Astrocyte (in vitro differentiated cells and primary cell): ENCODE results near the gene LZTS2. TPM values are rescaled to one million over a fixed set of nuclear protein-coding genes. Genes with fewer than 3 reads are reported as not detected.

Experiments
- DNase-seq: peaks from one replicate; pipeline ENCODE4 v3.0.0-alpha.2; 2010; ENCODE audit warnings: low read depth
- FAIRE-seq: peaks from 2 replicates; lab custom pipeline; 2011; peaks lifted over from hg19 to GRCh38; lab: Jason Lieb, UNC
- H2AFZ ChIP-seq: 2 replicates; pipeline ENCODE4 v1.6.0; 2012; ENCODE audit warnings: low read depth, low read length, inconsistent platforms
- H3K27ac ChIP-seq: 2 replicates; pipeline ENCODE4 v1.5.1; 2011; ENCODE audit warnings: low read depth, low read length, inconsistent platforms
- H3K27me3 ChIP-seq: 2 replicates; pipeline ENCODE4 v1.6.0; 2011; ENCODE audit warnings: low read length, inconsistent platforms; ENCODE audit not compliant: insufficient read depth
- H3K36me3 ChIP-seq: 2 replicates; pipeline ENCODE4 v1.5.1; 2011; ENCODE audit warnings: low read length, inconsistent platforms; ENCODE audit not compliant: insufficient read depth
- H3K4me1 ChIP-seq: 2 replicates; pipeline ENCODE4 v1.5.1; 2011; ENCODE audit warnings: low read length, inconsistent platforms; ENCODE audit not compliant: insufficient read depth
- H3K4me2 ChIP-seq: 2 replicates; pipeline ENCODE4 v1.6.0; 2012; ENCODE audit warnings: low read length, inconsistent platforms
- H3K4me3 ChIP-seq: 2 replicates; pipeline ENCODE4 v1.5.1; 2011; ENCODE audit warnings: low read depth, mild to moderate bottlenecking, low read length, inconsistent platforms; ENCODE audit not compliant: insufficient read depth
- H3K79me2 ChIP-seq: 2 replicates; pipeline ENCODE4 v1.6.0; 2012; ENCODE audit warnings: mild to moderate bottlenecking, low read length, inconsistent platforms; ENCODE audit not compliant: insufficient read depth
- H3K9ac ChIP-seq: 2 replicates; pipeline ENCODE4 v1.6.0; 2012; ENCODE audit warnings: mild to moderate bottlenecking, low read length, inconsistent platforms
- H3K9me3 ChIP-seq: 2 replicates; pipeline ENCODE4 v1.5.1; 2012; ENCODE audit warnings: low read depth, mild to moderate bottlenecking, low read length, inconsistent platforms; ENCODE audit not compliant: insufficient read depth
- H4K20me1 ChIP-seq: 2 replicates; pipeline ENCODE4 v1.6.0; 2012; ENCODE audit warnings: low read length, inconsistent platforms; ENCODE audit not compliant: insufficient read depth
- H3K27ac Mint-ChIP-seq: one replicate; pipeline ENCODE4 v1.8.0; 2021; ENCODE audit warnings: mild to moderate bottlenecking, mixed read lengths; ENCODE audit not compliant: unreplicated experiment
- H3K27me3 Mint-ChIP-seq: one replicate; pipeline ENCODE4 v1.8.0; 2021; ENCODE audit warnings: low read depth, mixed read lengths; ENCODE audit not compliant: unreplicated experiment
- H3K36me3 Mint-ChIP-seq: one replicate; pipeline ENCODE4 v1.8.0; 2021; ENCODE audit warnings: low read depth, mixed read lengths; ENCODE audit not compliant: unreplicated experiment
- H3K4me1 Mint-ChIP-seq: one replicate; pipeline ENCODE4 v1.8.0; 2021; ENCODE audit warnings: low read depth, mixed read lengths; ENCODE audit not compliant: unreplicated experiment
- H3K4me3 Mint-ChIP-seq: one replicate; pipeline ENCODE4 v1.8.0; 2021; ENCODE audit warnings: mild to moderate bottlenecking, moderate library complexity, mixed read lengths; ENCODE audit not compliant: unreplicated experiment
- H3K9me3 Mint-ChIP-seq: one replicate; pipeline ENCODE4 v1.8.0; 2021; ENCODE audit warnings: mild to moderate bottlenecking, mixed read lengths; ENCODE audit not compliant: unreplicated experiment
- CTCF ChIP-seq: IDR thresholded peaks from 2 replicates; pipeline ENCODE4 v1.5.1; 2011; ENCODE audit warnings: low read depth, mild to moderate bottlenecking, inconsistent platforms, low read length, moderate library complexity; ENCODE audit not compliant: insufficient read depth
- EZH2 ChIP-seq: IDR thresholded peaks from 2 replicates; pipeline ENCODE4 v1.6.1; 2012; ENCODE audit warnings: mild to moderate bottlenecking, low read length, inconsistent platforms; ENCODE audit not compliant: insufficient read depth
- total RNA-seq: library from RNA; stranded (reverse); gene quantifications from 2 replicates; pipeline ENCODE4 v1.2.1, GENCODE V29; 2021

The LZTS2 gene
- total RNA-seq, 1 donor from 2014 or later: 69.9 TPM

GRCh38 chr10:101003639-101004206, 4.1 kb downstream of the LZTS2 start:
- FAIRE-seq: no peak
- no peak overlapping the region for H3K9ac ChIP-seq
- H3K4me3 ChIP-seq: no peak overlapping the region
- peaks cover 15% of the 10 kb centered on the region for H3K4me1 Mint-ChIP-seq
- no peak overlapping the region for H3K27ac Mint-ChIP-seq
- H3K4me1 ChIP-seq: peaks cover 25% of the 10 kb centered on the region
- no peaks in the 10 kb centered on the region for H3K9me3 ChIP-seq
- no peaks in the 10 kb centered on the region for H3K27me3 ChIP-seq
- H3K27ac ChIP-seq: no peak overlapping the region
- H3K79me2 ChIP-seq: peaks cover 54% of the 10 kb centered on the region
- H3K36me3 ChIP-seq: peaks cover 10% of the 10 kb centered on the region
- TF ChIP-seq CTCF (no peak), EZH2 (no peak)
- no peak overlapping the region for H2AFZ ChIP-seq
- peaks cover 2% of the 10 kb centered on the region for H3K9me3 Mint-ChIP-seq
- no peak for DNase-seq
- H3K4me2 ChIP-seq: no peak overlapping the region
- no peak overlapping the region for H3K4me3 Mint-ChIP-seq
- H4K20me1 ChIP-seq: peaks cover 68% of the 10 kb centered on the region
- no peaks in the 10 kb centered on the region for H3K27me3 Mint-ChIP-seq
- H3K36me3 Mint-ChIP-seq: peaks cover 3% of the 10 kb centered on the region

GRCh38 chr10:101005361-101005760, 5.8 kb downstream of the LZTS2 start:
- peaks cover 21% of the 10 kb centered on the region for H3K4me1 ChIP-seq
- DNase-seq (no peak), FAIRE-seq (no peak)
- Mint-ChIP-seq H3K36me3 (peaks cover 3% of the 10 kb centered on the region), H3K9me3 (peaks cover 1% of the 10 kb centered on the region), H3K4me1 (peaks cover 15% of the 10 kb centered on the region), H3K27ac (no peak overlapping the region), H3K27me3 (no peaks in the 10 kb centered on the region), H3K4me3 (no peak overlapping the region)
- H3K27me3 ChIP-seq: no peaks in the 10 kb centered on the region
- no peak overlapping the region for H3K4me2 ChIP-seq
- H3K9me3 ChIP-seq: no peaks in the 10 kb centered on the region
- no peak overlapping the region for H3K9ac ChIP-seq
- no peak for TF ChIP-seq EZH2
- no peak for TF ChIP-seq CTCF
- H2AFZ ChIP-seq: no peak overlapping the region
- peaks cover 10% of the 10 kb centered on the region for H3K36me3 ChIP-seq
- peaks cover 68% of the 10 kb centered on the region for H4K20me1 ChIP-seq
- H3K79me2 ChIP-seq: peaks cover 42% of the 10 kb centered on the region
- H3K27ac ChIP-seq: no peak overlapping the region
- no peak overlapping the region for H3K4me3 ChIP-seq

- no peak for DNase-seq
- no peak for FAIRE-seq
Observed at GRCh38 chr10:101005869-101006567, 6.4 kb downstream of the LZTS2 start.

More at GRCh38 chr10:101005869-101006567, 6.4 kb downstream of the LZTS2 start:
- no peaks in the 10 kb centered on the region for H3K9me3 ChIP-seq
- peaks cover 10% of the 10 kb centered on the region for H3K36me3 ChIP-seq
- no peak overlapping the region for H3K27ac ChIP-seq
- H3K4me3 ChIP-seq: no peak overlapping the region
- peaks cover under 1% of the 10 kb centered on the region for H3K9me3 Mint-ChIP-seq
- H3K4me1 ChIP-seq: peaks cover 17% of the 10 kb centered on the region
- H3K4me3 Mint-ChIP-seq: no peak overlapping the region
- no peak overlapping the region for H3K9ac ChIP-seq
- H3K79me2 ChIP-seq: peaks cover 36% of the 10 kb centered on the region
- H3K4me2 ChIP-seq: no peak overlapping the region
- H3K27me3 ChIP-seq: no peaks in the 10 kb centered on the region
- no peak for TF ChIP-seq EZH2
- no peak for TF ChIP-seq CTCF
- H2AFZ ChIP-seq: no peak overlapping the region
- peaks cover 66% of the 10 kb centered on the region for H4K20me1 ChIP-seq
- peaks cover 3% of the 10 kb centered on the region for H3K36me3 Mint-ChIP-seq
- H3K4me1 Mint-ChIP-seq: peaks cover 12% of the 10 kb centered on the region
- H3K27ac Mint-ChIP-seq: no peak overlapping the region
- H3K27me3 Mint-ChIP-seq: no peaks in the 10 kb centered on the region
